Renal pelvis (tissue), 4 donors: Measurements from ENCODE around the gene MPV17. TPM values are rescaled to one million over a fixed set of nuclear protein-coding genes. Genes with fewer than 3 reads are reported as not detected.
"Not testable (repeated sequence)": the region's sequence is repeated elsewhere in the genome, so short reads cannot be mapped to it uniquely, and the experiment has no call there.

Experiments
- DNase-seq: peaks from one replicate; pipeline ENCODE4 v3.0.0-alpha.2; 2013
- polyA plus RNA-seq, 3 donors: library from polyadenylated mRNA; unstranded; fragments of 120-200 nt; gene quantifications; one replicate each; pipeline ENCODE4 v1.2.1, GENCODE V29; 2013; ENCODE audit not compliant: insufficient read length in 3 of 3

MPV17 gene
- polyA plus RNA-seq, 3 donors, result 72.3 to 89.1 (median 88.3) TPM

DNA sequence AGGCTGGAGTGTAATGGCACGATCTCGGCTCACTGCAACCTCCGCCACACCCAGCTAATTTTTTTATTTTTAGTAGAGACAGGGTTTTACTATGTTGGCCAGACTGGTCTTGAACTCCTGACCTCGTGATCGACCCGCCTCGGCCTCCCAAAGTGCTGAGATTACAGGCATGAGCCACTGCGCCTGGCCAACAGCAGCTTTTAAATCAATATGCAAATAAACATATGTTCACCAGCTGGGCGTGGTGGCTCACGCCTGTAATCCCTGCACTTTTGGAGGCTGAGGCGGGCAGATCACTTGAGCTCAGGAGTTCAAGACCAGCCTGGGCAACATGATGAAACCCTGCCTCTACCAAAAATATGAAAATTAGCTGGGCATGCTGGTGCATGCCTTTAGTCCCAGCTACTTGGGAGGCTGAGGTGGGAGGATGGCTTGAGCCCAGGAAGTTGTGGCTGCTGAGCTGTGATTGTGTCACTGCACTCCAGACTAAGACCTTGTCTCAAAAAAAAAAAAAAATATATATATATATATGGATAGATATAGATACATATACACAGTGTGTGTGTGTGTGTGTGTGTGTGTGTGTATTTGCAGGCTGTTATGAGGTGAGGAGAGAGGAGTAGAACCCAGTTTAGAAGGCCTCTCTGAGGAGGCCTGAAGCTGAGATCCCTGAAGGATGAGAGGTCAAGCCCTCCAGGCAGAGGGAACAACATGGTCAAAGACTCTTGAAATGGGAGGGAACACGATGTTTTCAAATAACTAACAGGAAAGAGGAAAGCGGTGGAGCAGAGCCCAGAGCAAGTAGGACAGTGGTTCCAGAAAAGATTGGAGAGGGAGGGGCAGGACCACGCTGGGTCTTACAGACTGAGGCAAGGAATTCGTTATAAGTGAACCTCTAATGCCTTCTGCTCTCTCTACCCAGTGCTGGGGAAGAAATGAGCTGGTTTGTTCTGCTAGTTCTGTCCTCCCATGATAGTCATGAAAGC is 50.1 kb downstream of the MPV17 start:
- not testable (repeated sequence) for DNase-seq

GRCh38 chr2:27271631-27272340 is 51.1 kb downstream of the MPV17 start:
- no peak for DNase-seq

GRCh38 chr2:27270670-27271069 is 52.2 kb downstream of the MPV17 start:
- no peak for DNase-seq

DNA sequence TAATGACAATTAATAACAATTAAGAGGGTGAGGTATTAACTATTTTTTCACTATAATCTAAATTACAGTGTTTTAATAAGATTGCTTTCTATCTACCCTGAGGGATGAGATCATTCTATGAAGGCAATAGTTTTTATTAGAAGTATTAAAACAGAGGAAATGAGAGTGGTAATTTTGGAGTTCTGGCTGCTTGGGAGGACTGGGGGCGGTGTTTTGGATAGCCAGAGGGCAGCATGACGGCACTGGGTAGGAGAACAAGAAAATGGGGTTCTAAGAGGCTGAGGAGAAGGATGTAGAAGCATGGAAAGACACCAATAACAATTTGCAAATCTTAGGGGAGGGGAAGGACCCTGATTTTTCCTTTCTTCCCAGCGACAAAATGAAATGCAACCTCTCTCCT is 52.8 kb downstream of the MPV17 start:
- no peak for DNase-seq

- DNase-seq, result not testable (repeated sequence)
These were observed 54.6 kb downstream of the MPV17 start for GRCh38 chr2:27268296-27268695.

- no peak for DNase-seq
These were observed 57.4 kb downstream of the MPV17 start for GRCh38 chr2:27265536-27265870.

GRCh38 chr2:27264753-27265535 is 58.0 kb downstream of the MPV17 start:
- peak; percentile 79 for DNase-seq

DNA sequence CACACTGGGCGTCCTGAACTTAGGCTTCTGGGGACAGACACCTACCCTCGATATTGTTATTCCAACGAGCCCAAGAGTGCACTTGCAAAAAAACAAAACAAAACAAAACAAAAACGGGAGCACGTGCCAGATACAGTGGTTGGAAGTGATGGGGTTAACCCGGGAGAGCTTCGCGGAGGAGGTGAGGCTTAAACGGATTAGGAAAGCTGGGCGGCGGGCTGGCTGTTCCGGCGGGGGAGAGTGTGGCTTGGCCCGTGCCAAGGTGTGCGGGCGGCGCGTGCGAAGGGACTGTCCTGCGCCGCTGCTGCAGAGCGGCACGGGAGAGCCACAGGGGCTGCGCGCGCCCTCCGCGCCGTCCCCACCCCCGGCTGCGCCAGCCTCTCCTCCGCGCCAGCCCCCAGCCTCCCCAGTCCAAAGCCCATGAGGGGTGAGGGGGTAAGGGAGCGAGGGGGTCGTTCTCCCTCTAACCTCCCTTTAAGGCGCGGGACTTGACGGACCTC is 58.6 kb downstream of the MPV17 start:
- no peak for DNase-seq

DNA sequence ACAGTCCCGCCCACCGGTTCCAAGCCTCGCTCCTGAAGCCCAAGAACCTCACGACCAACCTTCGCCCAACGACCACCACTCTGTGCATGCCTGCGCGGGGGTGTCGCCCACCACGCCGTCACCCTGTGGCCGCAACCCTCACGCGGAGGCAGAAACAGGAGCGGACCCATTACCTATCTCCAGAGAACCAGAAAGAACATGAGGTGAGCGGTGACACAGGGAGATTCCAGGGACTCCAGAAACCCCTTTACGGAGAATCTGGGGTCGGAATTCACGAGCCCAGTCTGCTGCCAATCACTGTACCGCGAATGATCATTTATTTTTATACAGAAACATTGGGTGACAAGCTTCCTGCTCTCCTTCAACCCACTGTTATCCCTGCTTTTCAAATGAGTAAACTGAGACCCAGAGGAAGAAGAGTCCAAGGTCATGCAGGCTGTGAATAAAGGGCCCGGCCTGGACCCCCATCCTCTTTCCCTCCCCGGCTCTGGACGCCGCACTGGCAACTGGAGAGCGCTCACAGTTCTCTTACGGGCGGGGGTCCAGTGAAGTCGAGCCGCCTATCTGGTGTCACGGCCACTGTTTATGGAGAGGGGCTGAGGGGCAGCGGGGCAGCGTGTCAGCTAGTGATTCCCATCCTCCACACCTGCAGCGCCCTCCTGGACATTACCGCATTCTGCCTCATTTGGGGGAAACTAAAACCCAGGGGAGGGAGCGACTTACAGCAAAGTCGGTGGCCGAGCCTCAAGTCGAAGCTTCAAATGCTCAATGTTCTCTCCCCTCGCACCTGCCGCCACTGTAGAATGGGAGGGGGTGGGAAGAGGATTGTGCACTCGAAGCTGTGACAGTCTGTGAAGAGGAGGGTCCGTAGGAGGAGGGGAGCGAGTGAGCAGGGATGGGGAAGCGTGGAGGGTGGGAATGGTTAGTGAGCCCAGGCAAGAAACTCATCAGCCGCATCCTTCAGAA is 59.3 kb downstream of the MPV17 start:
- DNase-seq, result no peak

- DNase-seq, result no peak
These were observed 60.3 kb downstream of the MPV17 start, which contains the start of gene SLC30A3 for GRCh38 chr2:27262379-27263286. Gene SLC30A3, minus strand, starts transcription at chr2:27263047. Its CDS starts 141 bp downstream, at chr2:27262906.

GRCh38 chr2:27261926-27262298 is 61.0 kb downstream of the MPV17 start:
- DNase-seq, result no peak

GRCh38 chr2:27261241-27261925 is 61.5 kb downstream of the MPV17 start:
- no peak for DNase-seq

Other genes starting within 250 kb of the MPV17 start
- gene EMILIN1, start 244.5 kb downstream of the MPV17 start, polyA plus RNA-seq, result 100 to 1,000 TPM in 2 of 3 donors, 10 to 100 TPM in 1; 70.9 to 135 (median 102) TPM
- 10 to 100 TPM; 57.6 to 62.8 (median 60.6) TPM for gene KHK, start 236.3 kb downstream of the MPV17 start, polyA plus RNA-seq
- 1 to 10 TPM; 5.7 to 8.1 (median 7.5) TPM for gene CGREF1, start 204.0 kb downstream of the MPV17 start, polyA plus RNA-seq
- 1 to 10 TPM; 1.3 to 2.5 (median 1.4) TPM for gene ABHD1, start 199.3 kb downstream of the MPV17 start, polyA plus RNA-seq
- gene PREB, start 188.5 kb downstream of the MPV17 start, polyA plus RNA-seq, result 10 to 100 TPM; 49.2 to 59.0 (median 51.6) TPM
- gene PRR30, start 183.7 kb downstream of the MPV17 start, polyA plus RNA-seq, result not detected
- under 1 TPM; 0.50 to 0.66 (median 0.55) TPM for gene TCF23, start 174.1 kb downstream of the MPV17 start, polyA plus RNA-seq
- gene ATRAID, start 111.1 kb downstream of the MPV17 start, polyA plus RNA-seq, result 100 to 1,000 TPM; 158 to 166 (median 164) TPM
- gene SLC5A6, start 110.8 kb downstream of the MPV17 start, polyA plus RNA-seq, result 10 to 100 TPM; 46.6 to 56.2 (median 48.8) TPM
- 10 to 100 TPM; 58.5 to 59.9 (median 58.9) TPM for gene CAD, start 105.7 kb downstream of the MPV17 start, polyA plus RNA-seq
- 10 to 100 TPM in 2 of 3 donors, 1 to 10 TPM in 1; 7.6 to 13.2 (median 10.8) TPM for gene SLC30A3, start 60.0 kb downstream of the MPV17 start, polyA plus RNA-seq
- gene DNAJC5G, start 47.7 kb downstream of the MPV17 start, polyA plus RNA-seq, result 1 to 10 TPM in 2 of 3 donors, under 1 TPM in 1; 0.60 to 2.6 (median 1.4) TPM
- gene TRIM54, start 40.7 kb downstream of the MPV17 start, polyA plus RNA-seq, result 1 to 10 TPM; 4.4 to 8.2 (median 7.6) TPM
- 1 to 10 TPM in 2 of 3 donors, under 1 TPM in 1; 0.62 to 1.6 (median 1.0) TPM for gene UCN, start 14.7 kb downstream of the MPV17 start, polyA plus RNA-seq
- 10 to 100 TPM; 69.1 to 80.2 (median 79.8) TPM for gene GTF3C2, start 33.7 kb upstream of the MPV17 start, polyA plus RNA-seq
- gene EIF2B4, start 47.2 kb upstream of the MPV17 start, polyA plus RNA-seq, result 10 to 100 TPM; 52.5 to 55.1 (median 53.0) TPM
- gene SNX17, start 47.5 kb upstream of the MPV17 start, polyA plus RNA-seq, result 100 to 1,000 TPM; 108 to 121 (median 109) TPM
- 10 to 100 TPM; 23.7 to 27.3 (median 24.6) TPM for gene ZNF513, start 57.6 kb upstream of the MPV17 start, polyA plus RNA-seq
- gene PPM1G, start 86.5 kb upstream of the MPV17 start, polyA plus RNA-seq, result 100 to 1,000 TPM in 1 of 3 donors, 10 to 100 TPM in 2; 91.2 to 107 (median 96.4) TPM
- 100 to 1,000 TPM; 128 to 141 (median 133) TPM for gene NRBP1, start 105.5 kb upstream of the MPV17 start, polyA plus RNA-seq
- 10 to 100 TPM in 1 of 3 donors, 1 to 10 TPM in 2; 6.1 to 10.6 (median 9.5) TPM for gene KRTCAP3, start 119.3 kb upstream of the MPV17 start, polyA plus RNA-seq
- 10 to 100 TPM; 41.0 to 76.4 (median 66.0) TPM for gene IFT172, start 166.6 kb upstream of the MPV17 start, polyA plus RNA-seq
- 1 to 10 TPM; 6.6 to 8.3 (median 8.1) TPM for gene FNDC4, start 172.1 kb upstream of the MPV17 start, polyA plus RNA-seq
- gene GCKR, start 173.7 kb upstream of the MPV17 start, polyA plus RNA-seq, result under 1 TPM in 2 of 3 donors, not detected in 1; 0.10 to 0.40 TPM